GM23248 (cell line): Measurements from ENCODE around the gene WASHC4. TPM values are rescaled to one million over a fixed set of nuclear protein-coding genes. Genes with fewer than 3 reads are reported as not detected.
"Not testable (repeated sequence)": the region's sequence is repeated elsewhere in the genome, so short reads cannot be mapped to it uniquely, and the experiment has no call there.

ENCODE experiments used
- DNase-seq: peaks from one replicate; pipeline ENCODE4 v3.0.0-alpha.2; 2015
- H2AFZ ChIP-seq: fragments of 200-600 bp; sonication (generic); 2 replicates; pipeline ENCODE4 v1.6.1; 2016; ENCODE audit warnings: antibody characterized with exemption
- H3F3A ChIP-seq: fragments of 200-600 bp; sonication (generic); 2 replicates; pipeline ENCODE4 v1.6.1; 2016; ENCODE audit warnings: mild to moderate bottlenecking, antibody characterized with exemption, mixed run types; ENCODE audit not compliant: insufficient read depth
- H3K27ac ChIP-seq: fragments of 200-600 bp; sonication (generic); 2 replicates; pipeline ENCODE4 v1.5.1; 2016; ENCODE audit warnings: mild to moderate bottlenecking
- H3K27me3 ChIP-seq: fragments of 200-600 bp; sonication (generic); replicated peaks from 2 replicates; pipeline ENCODE4 v1.6.1; 2016; ENCODE audit warnings: mild to moderate bottlenecking; ENCODE audit not compliant: insufficient read depth
- H3K36me3 ChIP-seq: fragments of 200-600 bp; sonication (generic); 2 replicates; pipeline ENCODE4 v1.6.1; 2016; ENCODE audit warnings: low read depth, mild to moderate bottlenecking
- H3K4me1 ChIP-seq: fragments of 200-600 bp; sonication (generic); 2 replicates; pipeline ENCODE4 v1.6.1; 2016; ENCODE audit warnings: mild to moderate bottlenecking; ENCODE audit not compliant: insufficient read depth
- H3K4me2 ChIP-seq: fragments of 200-600 bp; sonication (generic); one replicate; pipeline ENCODE4 v1.6.1; 2016; ENCODE audit warnings: mild to moderate bottlenecking; ENCODE audit not compliant: unreplicated experiment
- H3K4me3 ChIP-seq: fragments of 200-600 bp; sonication (generic); 2 replicates; pipeline ENCODE4 v1.5.1; 2016; ENCODE audit warnings: mild to moderate bottlenecking
- H3K79me2 ChIP-seq: fragments of 200-600 bp; sonication (generic); 2 replicates; pipeline ENCODE4 v1.6.1; 2016; ENCODE audit warnings: mild to moderate bottlenecking; ENCODE audit not compliant: insufficient read depth
- H3K9ac ChIP-seq: fragments of 200-600 bp; sonication (generic); 2 replicates; pipeline ENCODE4 v1.6.1; 2016; ENCODE audit warnings: mild to moderate bottlenecking
- H3K9me2 ChIP-seq: fragments of 200-600 bp; sonication (generic); 2 replicates; pipeline ENCODE4 v1.6.1; 2016; ENCODE audit warnings: mixed run types, mild to moderate bottlenecking, moderate library complexity; ENCODE audit not compliant: insufficient read depth
- H3K9me3 ChIP-seq: fragments of 200-600 bp; sonication (generic); one replicate; pipeline ENCODE4 v1.6.1; 2017; ENCODE audit warnings: low read depth
- H4K20me1 ChIP-seq: fragments of 200-600 bp; sonication (generic); 2 replicates; pipeline ENCODE4 v1.6.0; 2016; ENCODE audit not compliant: insufficient read depth
- EZH2 ChIP-seq: fragments of 200-600 bp; sonication (generic); IDR thresholded peaks from 2 replicates; pipeline ENCODE4 v1.6.1; 2018; ENCODE audit warnings: antibody characterized with exemption, mild to moderate bottlenecking; ENCODE audit not compliant: insufficient read depth, poor library complexity, severe bottlenecking
- EZH2phosphoT487 ChIP-seq: fragments of 200-600 bp; sonication (generic); IDR thresholded peaks from 2 replicates; pipeline ENCODE4 v1.6.1; 2018; ENCODE audit warnings: antibody characterized with exemption, moderate library complexity, mild to moderate bottlenecking, low read depth; ENCODE audit not compliant: insufficient read depth
- WGBS, 2 experiments: methylation state at CpG; one replicate each; pipeline ENCODE4 v1.1.6; 2015 to 2017; ENCODE audit warnings: low lambda C conversion rate in 2 of 2, low coverage in 1 of 2; ENCODE audit errors: missing lambda C conversion rate in 2 of 2; 5-methylcytosine and 5-hydroxymethylcytosine counted together
- in situ Hi-C: fragments of 300-500 bp; cut with MboI; formaldehyde crosslinking; loops from 2 replicates; pipeline ENCODE4 v1.15.0; 2020
- polyA plus RNA-seq: library from polyadenylated mRNA; unstranded; fragments of >200 nt; fragmentation: Nextera tagmentation; extraction: Ambion mirVana; gene quantifications from 2 replicates; pipeline ENCODE4 v1.2.1, GENCODE V29; 2016
- total RNA-seq: library from RNA; depleted of rRNA; stranded (reverse); fragments of >200 nt; shearing (Covaris generic); gene quantifications from 2 replicates; pipeline ENCODE4 v1.2.3, GENCODE V29; 2014

The WASHC4 gene
- total and polyA plus RNA-seq, 2 experiments from 2014 or later = 53.5 to 63.4 TPM

- H4K20me1 ChIP-seq = no peaks in the 10 kb centered on the region
- H3K9ac ChIP-seq = no peak overlapping the region
- H3K36me3 ChIP-seq = peaks cover 57% of the 10 kb centered on the region
- H3K4me1 ChIP-seq = no peaks in the 10 kb centered on the region
- H3K9me3 ChIP-seq = no peaks in the 10 kb centered on the region
- no peak overlapping the region for H2AFZ ChIP-seq
- H3K79me2 ChIP-seq = peaks cover 17% of the 10 kb centered on the region
- H3K27ac ChIP-seq = no peak overlapping the region
- no peak for DNase-seq
- in situ Hi-C loops = no loop called here
- H3K4me2 ChIP-seq = no peak overlapping the region
- no peaks in the 10 kb centered on the region for H3K27me3 ChIP-seq
- no peaks in the 10 kb centered on the region for H3K9me2 ChIP-seq
- H3F3A ChIP-seq = peaks cover 96% of the 10 kb centered on the region
- TF ChIP-seq EZH2 = no peak
- TF ChIP-seq EZH2phosphoT487 = no peak
- H3K4me3 ChIP-seq = no peak overlapping the region
- 94 to 99% methylated on average over 4 of the region's 4 CpGs for WGBS, 2 experiments
Measured at GRCh38 chr12:105177208-105177607, 69.7 kb downstream of the WASHC4 start.

GRCh38 chr12:105179114-105179513 lies 71.6 kb downstream of the WASHC4 start:
- H3F3A ChIP-seq = peaks cover 97% of the 10 kb centered on the region
- H3K27ac ChIP-seq, in situ Hi-C loops, H3K4me2 ChIP-seq, H2AFZ ChIP-seq, H4K20me1 ChIP-seq, H3K27me3 ChIP-seq, H3K9me3 ChIP-seq, DNase-seq, H3K9me2 ChIP-seq, H3K9ac ChIP-seq, H3K4me3 ChIP-seq, H3K4me1 ChIP-seq: not testable (repeated sequence)
- peaks cover 57% of the 10 kb centered on the region for H3K36me3 ChIP-seq
- 96 to 100% methylated on average over 1 of the region's 1 CpG for WGBS, 2 experiments
- peaks cover 29% of the 10 kb centered on the region for H3K79me2 ChIP-seq

- H4K20me1 ChIP-seq, H3K27me3 ChIP-seq, DNase-seq, H3K4me2 ChIP-seq, H3K27ac ChIP-seq, in situ Hi-C loops, H2AFZ ChIP-seq, H3K9me2 ChIP-seq, H3K9ac ChIP-seq, H3K9me3 ChIP-seq, H3K4me1 ChIP-seq, H3K4me3 ChIP-seq: not testable (repeated sequence)
- Histone ChIP-seq H3K79me2 (peaks cover 45% of the 10 kb centered on the region), H3K36me3 (peaks cover 60% of the 10 kb centered on the region), H3F3A (peaks cover 96% of the 10 kb centered on the region)
- 97 to 99% methylated on average over 4 of the region's 4 CpGs for WGBS, 2 experiments
Measured at GRCh38 chr12:105183406-105183805, 75.9 kb downstream of the WASHC4 start.

GRCh38 chr12:105183976-105184375 lies 76.4 kb downstream of the WASHC4 start:
- H3K9me2 ChIP-seq, H3K4me1 ChIP-seq, H3K27me3 ChIP-seq, H3K4me3 ChIP-seq, H4K20me1 ChIP-seq, in situ Hi-C loops, DNase-seq, H3K4me2 ChIP-seq, H3K27ac ChIP-seq, H2AFZ ChIP-seq, H3K9ac ChIP-seq, H3K9me3 ChIP-seq: not testable (repeated sequence)
- H3K79me2 ChIP-seq = peaks cover 45% of the 10 kb centered on the region
- WGBS, 2 experiments = 99 to 100% methylated on average over 5 of the region's 5 CpGs
- peaks cover 96% of the 10 kb centered on the region for H3F3A ChIP-seq
- H3K36me3 ChIP-seq = peaks cover 62% of the 10 kb centered on the region

- in situ Hi-C loops = no loop called here
- Histone ChIP-seq H3K9me3 (no peaks in the 10 kb centered on the region), H3F3A (peaks cover 93% of the 10 kb centered on the region), H3K4me2 (no peak overlapping the region), H3K36me3 (peaks cover 83% of the 10 kb centered on the region), H4K20me1 (no peaks in the 10 kb centered on the region), H3K4me3 (no peak overlapping the region), H3K9me2 (no peaks in the 10 kb centered on the region), H3K4me1 (no peaks in the 10 kb centered on the region), H3K27ac (peak overlapping the region; percentile 12; the same call in 1 of the 2 replicates), H2AFZ (no peak overlapping the region), H3K9ac (no peak overlapping the region), H3K79me2 (peaks cover 20% of the 10 kb centered on the region), H3K27me3 (no peaks in the 10 kb centered on the region)
- no peak for DNase-seq
- 78 to 79% methylated on average over 6 of the region's 6 CpGs for WGBS, 2 experiments
- TF ChIP-seq EZH2phosphoT487 = no peak
Measured at GRCh38 chr12:105189293-105189692, 81.8 kb downstream of the WASHC4 start.
